Stimulated activated CD8-positive, alpha-beta memory T cell treated with anti-CD3 and anti-CD28 coated beads, Interleukin-4, amount 100 ng/mL, for 4 hours (primary cell): ENCODE results near the gene SRRM4.

Experiments used
- DNase-seq, 2 donors: peaks; one replicate each; pipeline ENCODE4 v3.0.0-alpha.2; 2020; ENCODE audit warnings: low read depth in 2 of 2, low spot score in 1 of 2

The SRRM4 gene

DNA sequence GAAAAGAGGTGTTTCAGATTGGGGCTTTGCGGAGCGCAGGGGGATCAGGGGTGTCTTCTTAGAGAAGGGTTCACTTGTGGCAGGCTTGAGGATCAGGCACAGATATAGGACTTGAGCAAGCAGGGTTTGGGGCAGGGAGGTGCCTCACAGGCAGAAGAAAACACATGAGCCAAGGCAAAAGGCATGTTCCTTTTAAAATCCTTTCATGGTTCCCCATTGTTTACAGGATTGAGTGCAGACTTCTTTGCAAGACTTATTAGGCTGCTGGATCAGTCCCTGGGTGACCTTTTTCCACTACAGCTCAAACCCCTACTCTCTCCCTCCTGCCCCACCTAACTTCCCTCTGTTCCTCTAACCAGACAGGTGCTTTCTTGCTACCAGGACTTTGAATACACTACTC is 217.1 kb downstream of the SRRM4 start:
- DNase-seq = no peak

DNA sequence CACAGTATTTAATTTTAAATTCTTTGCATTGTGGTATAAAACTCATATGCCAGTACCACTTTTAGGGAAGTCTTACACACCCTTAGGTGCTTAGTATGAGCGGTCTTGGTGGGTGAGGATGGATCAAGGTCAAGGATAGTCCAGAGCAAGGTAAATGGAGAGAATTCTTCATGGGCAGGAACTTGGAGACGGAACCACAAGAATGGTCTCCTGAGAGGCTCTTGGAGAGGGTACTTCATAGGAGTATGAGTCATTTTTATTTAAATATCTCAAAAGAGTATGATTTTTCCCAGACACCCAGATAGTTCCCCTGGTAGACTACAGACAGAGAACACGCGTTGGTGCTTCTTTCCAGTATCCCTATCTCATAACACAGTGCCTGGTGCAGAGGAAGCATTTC is 219.3 kb downstream of the SRRM4 start:
- DNase-seq = no peak

DNA sequence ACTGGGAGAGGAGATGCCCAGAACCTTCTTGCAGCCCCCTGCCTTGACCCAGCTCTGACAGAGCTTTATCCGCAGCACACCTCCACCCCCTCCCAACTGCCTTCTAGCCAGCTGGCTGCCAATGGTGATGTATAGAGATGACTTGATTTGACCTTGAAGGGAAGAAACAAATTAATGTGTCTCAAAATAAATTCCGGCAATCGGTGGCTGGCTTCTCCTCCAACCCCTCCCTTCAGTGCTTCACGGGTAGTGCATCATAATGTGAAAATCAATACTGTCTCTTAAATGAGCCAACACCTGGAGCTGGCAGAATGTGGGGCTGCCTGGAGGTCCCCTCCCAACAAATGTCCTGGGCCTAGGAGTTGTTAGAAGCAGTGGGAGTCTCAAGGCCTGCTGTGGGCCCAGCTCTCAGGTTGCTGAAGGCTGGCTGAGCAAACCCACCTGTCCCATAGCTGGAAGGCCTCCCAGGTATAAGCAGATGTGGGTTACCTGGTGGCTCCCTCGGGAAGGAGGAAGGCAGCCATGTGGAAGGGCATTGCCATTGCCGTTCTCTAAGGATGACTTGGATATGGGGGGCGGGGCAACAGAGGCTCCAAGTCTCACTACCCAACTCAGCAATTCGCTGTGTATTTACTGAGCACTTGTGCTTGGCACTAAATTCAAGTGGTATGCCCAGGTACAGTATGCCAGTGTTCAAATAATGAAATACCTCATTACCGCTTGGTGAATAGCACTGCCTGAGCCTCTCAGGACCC is 220.6 kb downstream of the SRRM4 start:
- no peak for DNase-seq

DNA sequence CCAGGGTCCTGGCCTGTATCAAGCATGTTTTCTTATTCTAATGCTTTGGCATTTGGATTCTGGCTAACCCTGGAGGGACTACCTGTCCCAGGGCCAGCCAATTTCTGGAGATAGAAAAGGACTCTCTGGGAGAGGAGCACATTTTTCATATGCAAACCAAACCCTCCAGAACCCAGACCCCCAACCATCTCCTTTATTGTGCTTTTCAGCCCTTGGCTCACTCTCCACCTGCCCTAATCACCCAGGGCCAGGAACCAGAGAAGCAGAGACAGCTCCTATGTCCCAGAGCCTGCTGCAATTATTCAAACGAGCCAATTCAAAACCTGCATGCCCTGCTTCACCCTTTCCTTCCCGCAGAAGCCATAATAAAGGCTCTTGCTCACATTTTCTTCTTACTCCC is 221.2 kb downstream of the SRRM4 start:
- DNase-seq = no peak

DNA sequence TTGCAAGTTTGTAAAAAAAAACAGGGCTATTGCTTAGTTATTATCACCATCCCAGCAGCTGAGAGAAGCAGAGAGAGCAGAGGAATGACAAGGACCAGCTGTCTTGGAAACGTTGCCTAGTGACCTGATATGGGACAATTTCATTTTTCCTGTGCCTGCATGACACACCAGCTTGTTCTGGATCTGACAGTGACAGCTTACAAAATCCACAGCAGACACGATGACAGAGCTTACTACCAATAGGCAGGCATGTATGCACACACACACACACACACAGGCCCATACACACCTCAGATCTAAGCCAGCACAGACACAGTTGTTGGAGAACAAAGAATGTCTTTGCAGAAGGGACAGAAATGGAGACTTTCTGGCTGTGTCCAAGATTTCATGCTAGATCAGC is 222.8 kb downstream of the SRRM4 start:
- DNase-seq = no peak

DNA sequence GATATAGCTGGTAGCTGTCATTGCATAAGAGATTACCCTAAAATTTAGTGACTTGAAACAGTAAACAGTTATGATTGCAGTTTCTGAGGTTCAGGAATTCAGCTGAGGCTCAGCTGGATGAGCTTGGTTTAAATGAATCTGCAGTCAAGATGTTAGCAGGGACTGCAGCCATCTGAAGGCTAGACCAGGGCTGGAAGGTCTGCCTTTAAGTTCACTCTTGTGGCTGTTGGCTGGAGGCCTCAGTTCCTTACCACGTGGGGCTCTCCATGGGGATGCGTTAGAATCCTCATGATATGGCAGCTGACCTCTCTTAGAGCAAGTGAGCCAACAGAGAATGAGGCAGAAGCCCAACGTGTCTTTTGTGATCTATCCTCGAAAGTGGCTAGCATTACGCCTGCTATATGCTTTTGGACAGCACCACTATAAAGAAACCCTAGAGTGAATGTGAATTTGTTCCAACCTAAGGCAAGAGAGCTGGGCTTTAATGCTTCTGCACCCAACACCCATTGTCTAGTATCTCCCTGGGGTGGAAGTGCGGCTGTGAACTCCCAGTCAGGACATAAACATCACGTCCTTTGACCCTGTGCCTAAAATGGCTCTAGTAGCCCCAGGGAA is 223.4 kb downstream of the SRRM4 start:
- no peak for DNase-seq

DNA sequence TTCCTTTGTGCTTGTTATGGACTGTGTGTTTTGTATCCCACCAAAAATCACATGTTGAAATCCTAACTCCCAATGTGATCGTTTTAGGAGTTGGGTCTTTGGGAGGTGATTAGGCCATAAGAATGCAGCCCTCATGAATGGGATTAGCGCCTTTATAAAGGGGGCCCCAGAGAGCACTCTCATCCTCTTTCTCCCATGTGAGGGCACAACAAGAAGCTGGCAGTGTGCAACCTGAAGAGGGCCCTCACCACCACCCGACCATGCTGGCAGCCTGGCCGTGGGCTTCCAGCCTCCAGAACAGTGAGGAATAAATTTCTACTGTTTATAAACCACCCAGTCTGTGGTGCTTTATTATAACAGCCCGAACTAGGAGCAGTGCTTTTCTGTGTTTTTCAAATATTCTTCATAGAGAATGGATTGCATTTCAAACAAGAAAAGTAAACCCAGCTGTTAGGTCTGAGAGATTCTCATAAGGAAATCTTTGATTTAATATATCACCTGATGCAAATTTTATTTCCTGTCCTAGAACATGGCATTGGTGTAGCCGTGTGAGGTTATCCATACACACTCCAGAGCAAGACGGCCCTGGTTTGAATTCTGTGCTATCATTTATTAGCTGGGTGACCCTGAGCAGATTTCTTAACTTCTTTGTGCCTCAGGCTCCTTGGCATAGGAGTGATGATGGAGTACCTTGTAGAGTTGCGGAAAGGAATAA is 225.2 kb downstream of the SRRM4 start:
- no peak for DNase-seq

- no peak for DNase-seq
Observed at GRCh38 chr12:119207063-119207560, 225.8 kb downstream of the SRRM4 start.

DNA sequence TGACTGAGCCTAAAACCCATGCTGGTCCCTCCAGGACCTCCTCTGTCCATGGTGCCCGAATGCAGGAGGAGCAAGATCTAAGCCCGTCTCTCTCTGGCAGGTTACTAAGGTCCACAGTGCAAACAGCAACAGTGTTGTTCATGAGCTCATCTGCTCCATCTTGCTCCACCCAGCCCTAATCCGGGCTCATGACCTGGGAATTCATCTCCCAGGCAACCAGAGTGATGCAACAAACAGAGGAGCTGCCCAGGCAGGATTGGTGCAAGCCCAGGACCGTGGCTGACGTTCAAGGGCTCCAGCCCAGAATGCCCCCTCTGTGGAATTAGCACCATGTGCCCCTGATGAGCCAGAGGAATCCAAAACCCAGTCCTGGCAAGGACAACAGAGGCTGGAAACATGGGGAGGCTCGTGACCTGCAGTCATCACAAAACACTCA is 227.3 kb downstream of the SRRM4 start:
- no peak for DNase-seq

- no peak for DNase-seq
Observed at GRCh38 chr12:119211884-119212283, 230.5 kb downstream of the SRRM4 start.
